NOMO-1 treated with DMSO at 0.1 percent for 48 hours (cell line): ENCODE measurements around the gene TENM3.
"Not testable (repeated sequence)": the region's sequence is repeated elsewhere in the genome, so short reads cannot be mapped to it uniquely, and the experiment has no call there.

ENCODE experiments used
- DNase-seq: peaks from one replicate; lab custom pipeline; 2025; ENCODE audit not compliant: unreplicated experiment; lab: John Stamatoyannopoulos, UW

Gene TENM3

DNA sequence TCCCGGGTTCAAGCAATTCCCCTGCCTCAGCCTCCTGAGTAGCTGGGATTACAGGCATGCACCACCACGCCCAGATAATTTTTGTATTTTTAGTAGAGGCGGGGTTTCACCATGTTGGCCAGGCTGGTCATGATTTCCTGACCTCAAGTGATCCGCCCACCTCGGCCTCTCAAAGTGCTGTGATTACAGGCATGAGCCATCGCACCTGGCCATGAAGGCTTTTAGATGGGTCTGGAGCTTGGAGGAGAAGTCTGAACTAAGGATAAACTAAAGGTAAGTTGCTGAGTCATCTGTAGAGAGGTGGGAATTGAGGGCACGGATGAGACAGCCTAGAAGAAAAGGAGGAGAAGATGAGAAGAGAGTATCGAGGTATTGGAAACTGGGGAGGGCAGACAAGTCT lies at the start of gene TENM3:
Gene TENM3 (plus strand): TSS at position 199 of the 400 bp plus-strand sequence. CDS start 80,619 bp downstream, outside the sequence.
- not testable (repeated sequence) for DNase-seq

DNA sequence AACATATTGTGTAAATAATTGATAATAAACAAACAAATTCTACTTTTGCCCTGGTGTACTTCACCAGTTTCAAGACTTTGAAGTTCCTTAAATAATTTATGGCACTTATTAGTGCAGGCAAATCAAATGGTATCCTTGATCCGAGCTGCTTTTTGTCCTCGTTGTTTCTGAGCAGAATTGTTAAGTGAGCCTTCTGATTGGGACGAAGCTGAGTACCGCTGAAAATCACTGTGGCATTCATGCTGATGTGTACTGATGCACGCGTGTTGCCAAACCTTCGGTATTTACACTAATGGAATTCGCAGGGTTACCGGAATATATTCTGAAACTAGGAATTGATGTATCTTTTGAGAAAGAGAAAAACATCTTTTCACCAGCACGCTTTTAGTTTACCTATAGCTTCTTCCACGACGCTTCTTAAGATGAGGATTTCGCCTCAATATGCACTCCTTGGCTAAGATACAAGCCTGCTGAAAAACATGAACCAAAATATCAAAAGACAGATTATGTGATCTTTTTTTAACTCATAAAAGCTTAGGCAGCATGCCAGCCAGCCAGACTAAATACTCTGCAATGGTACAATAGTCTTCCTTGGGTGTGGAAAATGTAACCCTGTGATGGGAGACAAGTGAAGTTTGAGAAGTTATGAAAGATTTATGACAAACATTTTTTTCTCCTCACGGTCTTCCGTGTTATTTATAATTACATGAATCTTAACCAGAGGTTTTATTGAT lies 48.9 kb upstream of the TENM3 start:
- no peak for DNase-seq

- no peak for DNase-seq
Observed at GRCh38 chr4:182197611-182198010, 45.6 kb upstream of the TENM3 start.

- no peak for DNase-seq
Observed at GRCh38 chr4:182201871-182202270, 41.3 kb upstream of the TENM3 start.

GRCh38 chr4:182202650-182203049 lies 40.6 kb upstream of the TENM3 start:
- DNase-seq, result no peak

DNA sequence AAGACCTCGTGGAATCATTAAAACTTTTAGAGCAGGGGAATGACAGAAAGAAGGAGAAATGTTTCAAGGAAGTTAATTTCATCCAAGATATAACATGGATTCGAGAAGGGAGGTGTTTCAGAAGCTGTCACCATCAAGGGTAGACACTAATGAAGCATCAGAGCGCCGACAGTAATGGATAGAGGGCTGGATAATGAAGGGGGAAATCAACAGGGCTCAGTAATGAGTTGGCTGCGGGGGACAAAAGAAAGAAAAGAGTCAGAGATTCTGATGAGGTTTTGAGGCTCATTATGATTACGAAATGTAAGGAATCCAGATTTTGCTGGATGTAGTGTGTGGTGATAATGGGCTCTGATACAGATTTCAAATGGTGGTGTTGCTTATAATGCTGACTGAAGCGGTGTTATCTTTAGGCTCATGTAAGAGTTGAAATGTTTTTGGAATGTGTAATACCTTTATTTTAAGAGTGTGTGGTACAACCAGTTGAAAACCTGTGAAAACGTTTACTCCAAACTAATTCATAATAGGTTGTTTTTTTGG lies 39.3 kb upstream of the TENM3 start:
- DNase-seq, result no peak

DNA sequence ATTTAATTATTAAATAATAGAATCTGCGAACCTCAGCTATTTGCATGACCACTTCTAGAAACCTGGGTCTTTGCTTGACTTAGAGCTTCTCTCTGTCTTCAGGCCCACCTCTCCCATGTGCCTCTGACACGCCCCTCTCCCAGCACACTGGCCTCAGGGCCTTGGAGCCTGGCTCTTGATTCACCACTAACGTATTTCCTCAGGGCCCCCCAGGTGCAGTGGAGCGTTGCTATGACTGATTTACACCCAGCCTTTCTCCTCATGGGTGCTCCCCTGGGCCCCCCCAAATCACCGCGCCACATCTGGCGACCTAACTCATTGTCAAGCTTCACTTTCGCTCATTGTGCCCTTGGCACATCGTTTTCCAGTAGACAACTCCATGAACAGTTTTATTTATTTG lies 37.9 kb upstream of the TENM3 start:
- no peak for DNase-seq

- no peak for DNase-seq
Observed at GRCh38 chr4:182206266-182206665, 36.9 kb upstream of the TENM3 start.

DNA sequence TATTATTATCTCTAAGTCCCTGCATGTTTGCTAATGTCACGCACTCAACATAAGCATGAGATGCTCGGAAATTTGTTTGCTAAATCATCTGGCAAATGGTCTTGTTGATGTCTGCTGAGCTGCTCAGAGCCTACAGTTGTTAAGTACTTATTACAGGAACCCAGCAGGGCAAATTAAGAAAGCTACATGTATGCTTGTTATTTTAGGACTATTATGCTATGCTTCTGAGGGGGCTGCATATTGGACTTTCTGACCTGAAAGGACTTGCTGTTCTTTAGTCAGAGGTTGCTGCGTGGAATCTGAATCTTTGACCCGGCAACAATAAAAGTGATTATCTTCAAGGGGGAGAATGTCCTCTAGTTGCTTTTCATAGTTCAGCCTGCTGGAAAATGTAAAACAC lies 36.3 kb upstream of the TENM3 start:
- DNase-seq, result no peak

GRCh38 chr4:182207830-182208396 lies 35.3 kb upstream of the TENM3 start:
- no peak for DNase-seq

- DNase-seq, result no peak
Observed at GRCh38 chr4:182208526-182209050, 34.6 kb upstream of the TENM3 start.

DNA sequence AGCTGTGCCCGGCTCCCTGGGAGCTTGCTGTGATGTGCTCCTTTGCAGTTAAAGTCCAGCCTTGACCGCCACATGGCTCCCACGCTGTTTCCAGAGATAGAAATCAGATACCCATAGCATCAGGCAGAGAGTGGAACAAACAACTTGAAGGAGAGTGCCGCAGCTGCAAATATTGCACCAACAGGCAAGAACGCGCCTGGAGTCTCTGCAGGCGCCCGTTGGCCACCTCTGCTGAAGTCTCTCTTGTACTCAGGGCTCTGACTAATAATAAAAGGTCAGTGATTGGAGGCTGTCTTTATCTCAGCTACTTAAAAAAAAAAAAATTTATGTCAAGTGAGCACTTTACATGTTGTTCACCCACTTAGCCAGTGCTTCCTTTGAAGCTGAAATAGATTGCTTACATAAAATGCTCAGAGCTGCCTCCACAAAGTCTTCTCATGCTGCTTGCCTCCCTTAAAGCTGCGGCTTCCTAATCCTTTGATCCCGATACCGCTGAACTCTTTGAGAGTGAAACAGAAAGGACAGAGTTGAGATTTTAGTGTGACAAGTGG lies 30.9 kb upstream of the TENM3 start:
- DNase-seq, result no peak

DNA sequence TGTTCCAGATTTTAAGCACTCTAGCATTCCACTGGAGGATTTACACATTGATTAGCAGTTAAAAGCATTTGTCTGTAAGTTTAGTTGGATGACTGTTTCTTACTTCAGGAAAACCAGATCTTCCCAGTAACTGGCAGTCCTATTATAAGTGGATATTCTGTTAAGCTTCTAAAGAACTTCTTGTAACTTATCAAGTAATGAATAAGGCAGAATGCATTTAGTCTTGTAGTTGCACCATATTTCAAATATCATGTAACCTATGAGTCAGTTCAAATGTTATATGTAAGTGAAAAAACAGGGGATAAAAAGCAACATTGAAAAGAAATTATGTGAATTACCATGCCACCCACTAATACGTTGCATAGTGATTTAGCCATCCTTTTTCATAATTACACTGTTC lies 30.2 kb upstream of the TENM3 start:
- no peak for DNase-seq

- no peak for DNase-seq
Observed at GRCh38 chr4:182215148-182215547, 28.1 kb upstream of the TENM3 start.

GRCh38 chr4:182216005-182216404 lies 27.2 kb upstream of the TENM3 start:
- no peak for DNase-seq

DNA sequence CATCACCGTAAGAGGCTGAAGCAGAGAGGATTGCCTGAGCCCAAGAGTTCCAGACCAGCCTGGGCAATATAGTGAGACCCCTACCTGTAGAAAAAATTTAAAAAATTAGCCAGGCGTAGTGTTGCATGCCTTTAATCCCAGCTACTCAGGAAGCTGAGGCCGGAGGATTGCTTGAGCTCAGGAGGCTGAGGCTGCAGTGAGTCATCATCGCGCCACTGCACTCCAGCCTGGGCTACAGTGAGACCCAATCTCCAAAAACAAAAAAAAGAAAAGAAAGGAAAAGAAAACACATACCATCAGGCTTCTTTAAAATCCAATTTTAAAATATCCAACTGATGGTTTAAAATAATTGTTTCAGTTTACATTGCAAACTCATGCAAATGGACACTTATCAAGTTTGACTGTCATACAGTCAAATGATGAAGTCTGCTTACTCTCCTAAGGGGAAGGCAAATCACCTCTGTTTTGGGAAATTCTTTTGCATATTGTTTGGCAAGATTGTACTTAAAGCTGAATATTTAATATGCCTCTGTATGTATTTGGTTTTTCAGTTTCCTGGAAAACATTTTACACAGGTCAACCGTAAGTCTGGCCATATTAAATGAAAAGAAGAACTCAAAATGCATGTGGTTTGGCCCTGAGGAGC lies 23.7 kb upstream of the TENM3 start:
- no peak for DNase-seq

GRCh38 chr4:182221987-182222386 lies 21.2 kb upstream of the TENM3 start:
- DNase-seq, result no peak

GRCh38 chr4:182222766-182223165 lies 20.4 kb upstream of the TENM3 start:
- DNase-seq, result no peak

DNA sequence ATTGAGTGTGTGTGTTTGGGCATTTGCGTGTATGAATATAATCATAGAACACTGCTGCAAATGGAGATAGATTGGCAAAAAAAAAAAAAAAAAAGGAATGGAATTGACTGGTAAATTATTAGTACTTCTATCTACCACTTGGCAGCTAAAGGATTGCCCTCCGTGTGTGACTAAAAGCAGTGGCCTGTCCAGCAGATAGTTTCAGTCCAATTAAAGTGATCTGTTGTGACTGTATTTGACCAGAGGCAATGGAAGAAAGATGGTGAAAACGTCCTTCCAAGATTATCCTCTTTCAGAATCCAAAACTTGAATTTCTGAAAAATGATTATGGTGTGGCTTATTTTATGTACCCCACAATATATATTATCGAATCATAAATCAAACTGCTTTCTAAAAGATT lies 19.5 kb upstream of the TENM3 start:
- DNase-seq, result no peak

GRCh38 chr4:182224192-182224850 lies 18.9 kb upstream of the TENM3 start:
- DNase-seq, result no peak

- DNase-seq, result no peak
Observed at GRCh38 chr4:182225257-182225852, 17.8 kb upstream of the TENM3 start.
